Ishikawa (cell line): ENCODE results near the gene PPFIBP2.
A peak's percentile ranks its signal among the peaks of the same experiment; 100 is the strongest.

Experiments
- CEBPB ChIP-seq: IDR thresholded peaks from 2 replicates; pipeline ENCODE4 v1.6.1; 2012
- CREB1 ChIP-seq: IDR thresholded peaks from 2 replicates; pipeline ENCODE4 v1.6.1; 2012; ENCODE audit warnings: low read depth
- EGR1 ChIP-seq: IDR thresholded peaks from 2 replicates; pipeline ENCODE4 v1.6.1; 2012
- EP300 ChIP-seq: IDR thresholded peaks from 2 replicates; pipeline ENCODE4 v1.6.1; 2012; ENCODE audit warnings: borderline replicate concordance
- FOXM1 ChIP-seq: IDR thresholded peaks from 2 replicates; pipeline ENCODE4 v1.6.1; 2012; ENCODE audit warnings: low read depth, borderline replicate concordance
- NFIC ChIP-seq: IDR thresholded peaks from 2 replicates; pipeline ENCODE4 v1.6.1; 2012
- RAD21 ChIP-seq: IDR thresholded peaks from 2 replicates; pipeline ENCODE4 v1.6.1; 2012; ENCODE audit warnings: low read depth
- TAF1 ChIP-seq: IDR thresholded peaks from 2 replicates; pipeline ENCODE4 v1.6.1; 2012; ENCODE audit warnings: low read depth, mild to moderate bottlenecking
- TCF12 ChIP-seq: IDR thresholded peaks from 2 replicates; pipeline ENCODE4 v1.6.1; 2012; ENCODE audit warnings: low read depth
- TEAD4 ChIP-seq: IDR thresholded peaks from 2 replicates; pipeline ENCODE4 v1.6.1; 2012
- YY1 ChIP-seq: IDR thresholded peaks from 2 replicates; pipeline ENCODE4 v1.6.1; 2012; ENCODE audit warnings: low read depth
- ZBTB7A ChIP-seq: IDR thresholded peaks from 2 replicates; pipeline ENCODE4 v1.6.1; 2012; ENCODE audit warnings: low read depth
- TF ChIP-seq, protein P1 (sequence below): IDR thresholded peaks from 2 replicates; pipeline ENCODE4 v1.6.1; 2012; ENCODE audit warnings: low read depth, mild to moderate bottlenecking
- TF ChIP-seq, protein P2 (sequence below): IDR thresholded peaks from 2 replicates; pipeline ENCODE4 v1.6.1; 2012
- TF ChIP-seq, protein P3 (sequence below): IDR thresholded peaks from 2 replicates; pipeline ENCODE4 v1.6.1; 2012

The PPFIBP2 gene

DNA sequence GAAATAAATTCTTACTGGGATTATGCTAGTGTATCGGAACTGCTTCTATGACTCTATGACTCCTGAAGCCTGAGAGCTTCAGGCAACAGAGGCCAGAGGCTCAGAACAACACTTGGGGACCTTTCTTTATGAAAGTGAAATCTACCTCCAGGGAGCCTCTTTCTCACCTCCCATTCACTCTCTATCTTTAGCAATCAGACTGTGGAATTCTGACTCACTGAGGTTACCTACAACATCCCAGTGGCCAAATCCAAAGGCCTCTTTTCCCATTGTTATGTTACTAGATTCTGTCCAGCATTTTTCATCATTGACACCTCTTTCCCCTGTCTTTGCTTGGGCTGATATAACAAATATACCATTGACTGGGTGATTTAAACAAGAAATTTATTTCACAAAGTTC, 173.6 kb downstream of the PPFIBP2 start:
- TF ChIP-seq TEAD4 (no peak), EP300 (no peak), RAD21 (no peak), CEBPB (no peak), TAF1 (no peak), EGR1 (no peak), YY1 (no peak), FOXM1 (no peak), CREB1 (no peak), TCF12 (no peak)
- TF ChIP-seq, protein P1, sequence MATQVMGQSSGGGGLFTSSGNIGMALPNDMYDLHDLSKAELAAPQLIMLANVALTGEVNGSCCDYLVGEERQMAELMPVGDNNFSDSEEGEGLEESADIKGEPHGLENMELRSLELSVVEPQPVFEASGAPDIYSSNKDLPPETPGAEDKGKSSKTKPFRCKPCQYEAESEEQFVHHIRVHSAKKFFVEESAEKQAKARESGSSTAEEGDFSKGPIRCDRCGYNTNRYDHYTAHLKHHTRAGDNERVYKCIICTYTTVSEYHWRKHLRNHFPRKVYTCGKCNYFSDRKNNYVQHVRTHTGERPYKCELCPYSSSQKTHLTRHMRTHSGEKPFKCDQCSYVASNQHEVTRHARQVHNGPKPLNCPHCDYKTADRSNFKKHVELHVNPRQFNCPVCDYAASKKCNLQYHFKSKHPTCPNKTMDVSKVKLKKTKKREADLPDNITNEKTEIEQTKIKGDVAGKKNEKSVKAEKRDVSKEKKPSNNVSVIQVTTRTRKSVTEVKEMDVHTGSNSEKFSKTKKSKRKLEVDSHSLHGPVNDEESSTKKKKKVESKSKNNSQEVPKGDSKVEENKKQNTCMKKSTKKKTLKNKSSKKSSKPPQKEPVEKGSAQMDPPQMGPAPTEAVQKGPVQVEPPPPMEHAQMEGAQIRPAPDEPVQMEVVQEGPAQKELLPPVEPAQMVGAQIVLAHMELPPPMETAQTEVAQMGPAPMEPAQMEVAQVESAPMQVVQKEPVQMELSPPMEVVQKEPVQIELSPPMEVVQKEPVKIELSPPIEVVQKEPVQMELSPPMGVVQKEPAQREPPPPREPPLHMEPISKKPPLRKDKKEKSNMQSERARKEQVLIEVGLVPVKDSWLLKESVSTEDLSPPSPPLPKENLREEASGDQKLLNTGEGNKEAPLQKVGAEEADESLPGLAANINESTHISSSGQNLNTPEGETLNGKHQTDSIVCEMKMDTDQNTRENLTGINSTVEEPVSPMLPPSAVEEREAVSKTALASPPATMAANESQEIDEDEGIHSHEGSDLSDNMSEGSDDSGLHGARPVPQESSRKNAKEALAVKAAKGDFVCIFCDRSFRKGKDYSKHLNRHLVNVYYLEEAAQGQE: no peak
- TF ChIP-seq, protein P2, sequence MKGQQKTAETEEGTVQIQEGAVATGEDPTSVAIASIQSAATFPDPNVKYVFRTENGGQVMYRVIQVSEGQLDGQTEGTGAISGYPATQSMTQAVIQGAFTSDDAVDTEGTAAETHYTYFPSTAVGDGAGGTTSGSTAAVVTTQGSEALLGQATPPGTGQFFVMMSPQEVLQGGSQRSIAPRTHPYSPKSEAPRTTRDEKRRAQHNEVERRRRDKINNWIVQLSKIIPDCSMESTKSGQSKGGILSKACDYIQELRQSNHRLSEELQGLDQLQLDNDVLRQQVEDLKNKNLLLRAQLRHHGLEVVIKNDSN: no peak
- TF ChIP-seq, protein P3, sequence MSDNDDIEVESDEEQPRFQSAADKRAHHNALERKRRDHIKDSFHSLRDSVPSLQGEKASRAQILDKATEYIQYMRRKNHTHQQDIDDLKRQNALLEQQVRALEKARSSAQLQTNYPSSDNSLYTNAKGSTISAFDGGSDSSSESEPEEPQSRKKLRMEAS: no peak

DNA sequence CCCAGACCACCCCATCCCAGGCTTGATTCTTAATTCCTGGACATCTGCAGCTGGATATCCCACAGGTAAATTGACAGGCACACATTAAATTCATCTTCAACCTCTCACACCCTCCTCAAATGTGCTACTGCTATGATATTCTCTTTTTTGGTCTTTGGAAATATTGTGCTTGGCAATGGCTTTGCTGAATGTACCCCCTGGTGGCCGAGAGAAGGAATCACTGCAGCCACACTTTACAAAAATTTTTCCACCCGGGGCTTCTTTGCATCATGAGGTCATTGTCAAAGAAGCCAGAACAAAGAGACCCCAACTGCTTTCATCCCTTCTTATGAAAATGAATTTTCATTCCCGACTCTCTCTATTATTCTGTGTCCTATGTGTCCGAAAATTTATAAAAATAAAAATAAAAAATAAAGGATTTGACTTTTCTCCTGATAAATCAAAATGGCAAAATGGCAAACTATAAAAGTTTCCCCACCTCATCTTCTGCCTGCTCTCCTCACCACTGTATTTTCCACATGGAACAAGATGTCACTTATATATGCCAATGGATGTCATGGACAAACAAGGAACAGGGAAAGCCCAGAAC, 174.5 kb downstream of the PPFIBP2 start:
- TF ChIP-seq RAD21 (peak; percentile 59), EGR1 (no peak)
- TF ChIP-seq, protein P2: no peak

GRCh38 chr11:7689239-7689638, 175.4 kb downstream of the PPFIBP2 start:
- TF ChIP-seq TCF12: no peak
- TF ChIP-seq, protein P2: no peak
- no peak for TF ChIP-seq EP300
- no peak for TF ChIP-seq FOXM1

GRCh38 chr11:7690648-7691047, 176.8 kb downstream of the PPFIBP2 start:
- TF ChIP-seq, protein P1: no peak
- no peak for TF ChIP-seq CEBPB
- TF ChIP-seq TCF12: no peak

GRCh38 chr11:7691759-7692350, 178.1 kb downstream of the PPFIBP2 start:
- TF ChIP-seq EGR1: no peak
- TF ChIP-seq NFIC: no peak
- no peak for TF ChIP-seq YY1
- TF ChIP-seq FOXM1: no peak
- no peak for TF ChIP-seq TEAD4
- TF ChIP-seq, protein P2: no peak
- TF ChIP-seq TAF1: no peak
- TF ChIP-seq EP300: no peak
- TF ChIP-seq, protein P1: no peak
- TF ChIP-seq RAD21: no peak
- TF ChIP-seq CEBPB: no peak
- no peak for TF ChIP-seq TCF12
- no peak for TF ChIP-seq ZBTB7A
- no peak for TF ChIP-seq CREB1
- TF ChIP-seq, protein P3: no peak
